ENCODE data around the gene MICALL2.
"Not testable (repeated sequence)": the region's sequence is repeated elsewhere in the genome, so short reads cannot be mapped to it uniquely, and the experiment has no call there.

The MICALL2 gene

DNA sequence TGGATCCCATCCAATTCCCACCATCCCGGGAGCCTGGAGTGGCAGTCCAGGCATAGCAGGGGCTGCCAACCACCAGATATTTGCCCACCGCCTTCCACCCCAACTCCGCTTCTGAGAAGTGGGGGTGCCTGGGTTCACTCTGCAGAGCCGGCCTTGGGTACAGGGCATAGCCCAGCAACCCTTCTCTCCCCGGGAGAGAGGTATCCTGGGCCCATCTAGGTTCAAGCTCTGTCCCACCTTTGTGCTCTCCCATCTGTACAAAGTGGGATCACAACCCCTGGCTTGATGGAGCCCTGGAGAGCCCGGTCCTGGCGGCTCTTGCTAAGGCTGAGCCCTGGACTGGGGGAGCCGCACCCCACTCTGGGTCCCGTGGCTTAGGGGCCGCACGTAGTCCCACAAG, 12.2 kb downstream of the MICALL2 start:
- no peak for DNase-seq

DNA sequence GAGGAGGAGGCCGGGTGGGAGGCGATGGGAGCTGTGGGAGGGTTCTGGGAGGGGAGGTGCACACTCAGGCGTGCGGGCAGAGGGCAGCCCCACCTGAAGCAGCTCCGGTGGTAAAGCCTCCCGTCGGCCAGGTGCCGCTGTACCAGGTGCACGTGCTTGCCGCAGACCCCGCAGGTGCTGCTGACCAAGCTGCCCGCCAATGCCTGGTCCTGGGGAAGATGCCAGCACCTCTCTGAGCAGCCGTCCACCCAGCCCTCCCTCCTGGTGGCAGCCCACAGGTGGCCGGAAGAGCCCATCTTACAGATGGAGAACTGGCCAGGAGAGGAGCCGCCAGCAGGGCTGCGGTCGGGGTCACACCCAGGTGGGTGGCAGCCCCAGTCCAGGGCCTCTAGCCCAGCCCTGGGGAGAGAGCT, 12.6 kb downstream of the MICALL2 start:
- DNase-seq: no peak

DNA sequence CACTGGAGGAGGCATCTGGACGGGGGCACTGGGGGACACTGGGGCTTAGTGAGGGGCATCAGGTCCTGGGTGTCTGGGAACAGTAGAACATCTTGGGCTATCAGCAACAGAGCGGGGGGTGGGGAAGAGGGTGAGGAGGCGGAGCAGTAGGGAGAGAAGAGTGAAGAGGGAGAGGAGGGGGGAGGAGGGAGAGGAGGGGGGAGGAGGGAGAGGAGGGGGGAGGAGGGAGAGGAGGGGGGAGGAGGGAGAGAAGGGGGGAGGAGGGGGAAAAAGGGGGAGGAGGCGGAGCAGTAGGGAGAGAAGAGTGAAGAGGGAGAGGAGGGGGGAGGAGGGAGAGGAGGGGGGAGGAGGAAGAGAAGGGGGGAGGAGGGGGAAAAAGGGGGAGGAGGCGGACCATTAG, 13.2 kb downstream of the MICALL2 start:
- not testable (repeated sequence) for DNase-seq

DNA sequence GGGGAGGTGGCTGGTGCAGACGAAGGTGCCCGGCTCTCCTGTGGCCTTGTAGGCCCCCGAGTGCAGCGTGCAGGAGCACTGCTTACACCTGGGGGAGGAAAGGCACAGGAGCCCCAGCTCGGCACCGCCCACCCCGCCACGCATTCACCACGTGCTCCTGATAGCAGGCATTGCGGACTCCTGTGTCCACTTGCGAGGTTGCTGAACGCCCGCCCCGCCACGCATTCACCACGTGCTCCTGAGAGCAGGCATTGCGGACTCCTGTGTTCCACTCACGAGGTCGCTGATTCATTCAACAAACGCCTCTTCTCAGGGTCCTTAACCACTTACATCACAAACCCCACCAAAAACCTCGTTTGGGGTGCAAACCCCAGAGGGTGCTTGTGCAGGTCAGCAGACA, 13.9 kb downstream of the MICALL2 start:
- DNase-seq: no peak

DNA sequence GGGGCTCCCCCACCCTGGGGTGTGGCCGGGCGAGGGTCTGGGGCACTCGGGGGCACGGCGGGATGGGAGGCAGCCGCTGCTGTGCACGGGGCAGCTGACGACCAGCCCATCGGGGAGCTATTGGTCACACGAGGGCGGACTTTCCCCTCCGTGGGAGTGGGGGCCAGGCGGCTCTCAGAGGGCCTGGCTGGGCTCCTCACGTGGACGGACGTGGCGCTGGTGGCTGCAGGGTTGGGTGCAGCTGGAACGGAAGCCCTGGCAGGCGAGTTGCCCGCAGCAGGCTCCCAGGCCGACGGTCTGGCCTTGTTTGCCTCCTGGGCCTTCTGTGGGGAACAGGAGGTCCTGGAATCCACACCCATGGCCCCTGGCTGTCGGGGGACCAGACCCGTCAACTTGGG, 14.3 kb downstream of the MICALL2 start:
- no peak for DNase-seq

DNA sequence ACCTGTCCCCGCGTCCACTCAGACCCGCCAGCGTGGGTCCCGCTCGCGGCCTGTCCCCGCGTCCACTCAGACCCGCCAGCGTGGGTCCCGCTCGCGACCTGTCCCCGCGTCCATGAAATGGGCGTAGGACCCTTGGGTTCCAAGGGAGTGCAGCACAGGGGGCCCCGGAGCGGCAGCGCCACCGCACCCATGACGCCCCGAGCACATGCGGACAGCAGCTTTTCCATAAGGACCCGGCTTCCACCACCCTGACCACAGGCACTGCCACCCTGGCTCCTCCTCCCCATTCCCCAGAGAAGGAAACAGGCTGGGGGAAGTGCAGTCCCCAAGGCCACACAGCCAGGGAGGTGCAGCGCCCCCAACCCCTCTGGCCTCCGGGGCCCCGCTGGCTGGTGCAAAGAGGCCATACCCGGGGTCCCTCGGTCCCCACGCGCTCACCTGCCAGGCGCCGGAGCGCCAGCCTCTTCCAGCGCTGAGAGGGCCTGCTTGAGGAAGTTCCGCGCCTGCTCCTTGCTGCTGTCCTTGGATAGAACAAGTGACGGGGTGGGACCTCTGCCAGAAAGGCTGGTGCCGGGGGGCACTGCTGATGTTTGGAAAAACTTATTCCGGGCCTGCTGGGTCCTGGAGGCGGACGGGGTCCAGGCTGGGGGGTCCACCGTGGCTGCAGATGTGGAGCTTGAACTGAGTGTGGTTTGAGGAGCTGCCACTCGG, 14.9 kb downstream of the MICALL2 start:
- no peak for DNase-seq

DNA sequence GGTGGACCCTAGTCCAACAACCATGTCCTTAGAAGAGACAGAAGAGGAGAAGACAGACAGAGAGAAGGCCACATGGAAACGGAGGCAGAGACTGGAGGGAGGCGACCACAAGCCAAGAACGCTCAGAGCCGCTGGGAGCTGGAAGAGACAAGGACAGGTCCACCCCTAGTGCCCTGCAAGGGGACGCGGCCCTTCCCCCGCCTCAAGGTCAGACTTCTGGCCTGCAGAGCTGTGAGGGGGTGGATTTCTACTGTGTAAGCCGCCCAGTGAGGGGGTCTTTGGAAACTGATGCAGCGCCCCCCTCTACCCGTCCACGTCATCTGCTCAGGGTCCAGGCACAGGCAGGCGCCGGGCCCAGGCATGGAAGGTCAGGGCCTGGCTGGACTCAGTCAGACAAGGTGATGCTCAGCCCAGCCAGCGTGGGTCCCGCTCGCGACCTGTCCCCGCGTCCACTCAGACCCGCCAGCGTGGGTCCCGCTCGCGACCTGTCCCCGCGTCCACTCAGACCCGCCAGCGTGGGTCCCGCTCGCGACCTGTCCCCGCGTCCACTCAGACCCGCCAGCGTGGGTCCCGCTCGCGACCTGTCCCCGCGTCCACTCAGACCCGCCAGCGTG, 15.6 kb downstream of the MICALL2 start:
- not testable (repeated sequence) for DNase-seq

DNA sequence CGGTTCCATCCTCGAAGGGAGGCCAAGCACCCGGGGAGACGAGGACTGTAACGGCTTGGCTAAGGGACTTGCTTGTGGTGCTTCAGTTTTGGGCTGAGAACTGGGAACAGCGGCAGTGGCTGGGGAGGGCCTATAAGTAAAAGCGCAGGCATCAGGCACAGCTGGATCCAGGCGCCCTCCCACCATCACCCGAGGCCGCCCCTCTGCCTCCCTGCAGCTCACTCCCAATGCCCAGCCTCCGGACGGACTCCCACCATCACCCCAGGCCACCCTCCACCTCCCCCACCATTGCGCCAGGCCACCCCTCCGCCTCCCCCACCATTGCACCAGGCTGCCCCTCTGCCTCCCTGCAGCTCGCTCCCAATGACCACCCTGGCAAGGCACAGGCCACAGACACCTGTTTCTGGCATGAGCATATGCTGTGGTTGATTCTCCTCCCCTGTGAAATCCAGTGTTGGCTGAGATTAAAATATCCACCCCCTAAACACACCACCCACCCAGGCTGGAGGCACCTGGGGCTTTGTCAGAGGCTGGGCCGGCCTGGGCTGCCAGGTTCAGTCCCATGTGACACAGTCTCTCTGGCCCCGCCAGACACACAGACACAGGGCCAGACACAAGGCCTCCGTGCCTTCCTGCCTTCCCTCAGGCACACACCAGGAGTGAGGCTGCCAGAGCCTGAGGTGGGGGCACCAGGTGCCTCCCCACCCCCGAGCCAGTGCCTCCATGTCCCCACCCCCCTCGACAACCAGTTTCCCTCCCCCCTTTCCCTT, 16.7 kb downstream of the MICALL2 start:
- DNase-seq: no peak

DNA sequence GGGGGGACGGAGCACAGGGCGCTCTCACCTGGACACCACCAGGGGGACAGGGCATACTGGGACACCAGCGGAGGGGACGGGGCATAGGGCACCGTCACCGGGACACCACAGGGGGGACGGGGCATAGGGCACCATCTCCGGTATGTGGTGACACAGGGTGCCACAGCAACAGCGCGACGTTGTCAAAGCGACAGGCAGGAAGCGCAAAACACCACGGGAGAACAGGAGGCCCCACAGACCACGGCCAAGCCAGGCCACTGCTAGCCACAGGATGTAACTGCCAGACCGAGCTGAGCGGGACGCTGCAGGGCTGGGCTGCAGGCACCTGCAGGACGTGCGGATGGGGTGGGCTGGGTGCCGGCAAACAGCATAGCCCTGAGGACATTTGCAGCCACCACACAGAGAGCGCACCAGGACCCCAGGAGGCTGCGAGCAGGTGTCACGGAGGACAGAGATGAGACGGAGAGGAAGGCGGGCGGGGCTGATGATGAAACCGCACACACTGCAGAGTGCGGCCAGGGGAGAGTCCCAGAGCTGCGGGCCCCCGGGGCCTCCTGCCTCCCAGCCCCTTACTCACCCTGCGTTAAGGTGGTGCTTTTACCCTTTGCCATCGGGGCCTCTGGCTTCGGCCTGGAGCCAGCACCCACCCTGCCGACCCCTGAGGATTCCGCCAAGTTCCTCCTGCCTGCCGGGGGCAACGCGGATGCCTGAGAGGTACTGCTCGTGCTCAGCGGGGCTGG, 17.5 kb downstream of the MICALL2 start:
- no peak for DNase-seq

DNA sequence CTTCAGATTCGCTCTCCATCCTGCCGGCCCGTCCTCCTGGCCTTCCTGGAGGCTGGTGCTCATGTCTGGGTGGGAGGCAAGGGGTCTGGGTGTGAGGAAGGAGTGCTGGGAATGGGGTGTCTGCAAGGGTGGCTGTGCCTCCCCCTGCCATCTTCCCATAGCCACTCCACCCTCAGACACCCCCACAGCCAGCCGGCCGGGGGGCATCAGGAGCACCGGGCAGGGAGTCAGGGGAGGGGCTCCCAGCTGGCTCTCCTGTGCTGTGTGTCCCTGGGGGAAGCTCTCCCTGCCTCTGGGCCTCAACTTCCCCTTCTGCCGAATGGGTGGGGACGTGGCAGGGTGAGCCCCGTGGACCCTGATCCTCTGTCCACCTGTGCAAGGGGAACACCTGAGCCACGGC, 18.6 kb downstream of the MICALL2 start:
- no peak for DNase-seq

DNA sequence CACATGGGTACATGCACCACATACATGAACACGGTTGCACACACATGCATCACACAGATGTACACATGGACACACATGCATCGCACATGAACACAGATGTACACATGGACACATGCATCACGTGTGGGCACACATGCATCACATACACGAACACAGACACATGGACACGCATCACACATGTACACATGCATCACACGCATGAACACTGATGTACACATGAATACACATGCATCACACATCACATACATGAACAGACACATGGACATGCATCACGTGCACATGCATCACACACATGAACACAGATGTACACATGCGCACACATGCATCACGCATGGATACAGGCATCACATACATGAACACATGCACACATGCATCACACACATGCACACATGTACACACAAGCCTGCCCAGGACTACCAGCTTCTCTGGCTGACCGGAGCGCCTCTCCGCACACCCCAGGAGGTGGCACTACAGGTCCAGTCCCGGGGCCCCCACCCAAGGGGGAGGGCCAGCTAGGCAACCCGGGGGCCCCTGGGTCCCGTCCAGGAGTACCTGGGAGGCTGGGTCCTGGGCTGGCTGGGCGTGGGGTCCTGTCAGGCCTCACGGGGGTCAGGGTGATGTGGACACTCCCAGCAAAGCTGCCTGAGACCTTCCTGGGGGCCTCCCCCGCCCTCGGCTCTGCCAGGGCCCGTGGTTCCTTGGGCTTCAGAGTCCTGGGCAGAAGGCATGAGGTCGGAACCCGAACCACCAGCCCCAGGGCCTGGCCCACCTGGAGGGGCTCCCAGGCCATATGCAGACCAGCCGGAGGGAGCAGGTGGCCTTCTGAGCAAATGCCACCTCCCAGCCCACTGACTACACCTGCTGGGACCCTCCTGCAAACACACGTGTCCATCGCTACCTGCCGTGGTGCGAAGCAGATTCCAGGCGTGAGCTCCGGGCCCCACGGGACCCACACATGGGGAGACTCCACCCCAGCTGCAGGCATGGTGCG, 19.6 kb downstream of the MICALL2 start:
- DNase-seq: no peak

DNA sequence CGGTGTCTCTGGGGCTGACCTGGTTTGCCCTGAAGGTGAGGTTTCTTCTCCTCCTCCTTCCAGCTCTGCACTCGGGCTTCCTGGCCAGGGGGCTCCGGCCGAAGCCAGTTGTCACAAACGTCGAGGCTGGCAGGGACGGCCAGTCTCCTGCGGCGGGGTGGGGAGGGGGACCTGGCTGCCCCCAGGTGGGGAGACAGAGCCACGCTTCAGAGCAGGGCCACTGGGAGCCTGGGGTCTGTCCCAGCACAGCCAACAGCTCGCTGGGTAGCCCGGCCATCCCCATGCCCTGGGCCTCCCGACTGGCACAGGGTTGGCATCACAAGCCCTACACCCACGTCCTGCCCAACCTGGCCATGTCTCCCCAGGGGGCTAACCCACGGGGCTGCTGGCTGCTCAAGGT, 20.4 kb downstream of the MICALL2 start:
- DNase-seq: no peak

DNA sequence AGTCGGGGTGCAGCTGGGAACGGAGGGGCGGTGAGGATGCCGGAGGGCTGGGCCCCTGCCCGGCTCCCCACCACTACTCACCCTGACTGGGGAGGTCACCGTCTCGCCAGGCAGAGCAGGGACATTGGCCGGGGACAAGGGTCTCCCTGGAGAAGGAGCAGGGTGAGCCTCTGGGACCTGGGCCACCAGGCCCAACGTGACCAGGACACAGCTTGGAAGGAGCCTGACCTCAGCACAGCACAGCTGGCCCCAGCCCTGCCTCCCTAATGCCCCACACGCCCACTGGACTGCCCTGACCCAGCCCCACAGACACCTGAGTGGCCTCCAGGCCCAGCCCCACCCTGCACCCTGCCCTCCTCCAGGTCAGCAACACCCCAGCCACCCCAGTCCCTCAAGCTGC, 21.1 kb downstream of the MICALL2 start:
- DNase-seq: no peak

DNA sequence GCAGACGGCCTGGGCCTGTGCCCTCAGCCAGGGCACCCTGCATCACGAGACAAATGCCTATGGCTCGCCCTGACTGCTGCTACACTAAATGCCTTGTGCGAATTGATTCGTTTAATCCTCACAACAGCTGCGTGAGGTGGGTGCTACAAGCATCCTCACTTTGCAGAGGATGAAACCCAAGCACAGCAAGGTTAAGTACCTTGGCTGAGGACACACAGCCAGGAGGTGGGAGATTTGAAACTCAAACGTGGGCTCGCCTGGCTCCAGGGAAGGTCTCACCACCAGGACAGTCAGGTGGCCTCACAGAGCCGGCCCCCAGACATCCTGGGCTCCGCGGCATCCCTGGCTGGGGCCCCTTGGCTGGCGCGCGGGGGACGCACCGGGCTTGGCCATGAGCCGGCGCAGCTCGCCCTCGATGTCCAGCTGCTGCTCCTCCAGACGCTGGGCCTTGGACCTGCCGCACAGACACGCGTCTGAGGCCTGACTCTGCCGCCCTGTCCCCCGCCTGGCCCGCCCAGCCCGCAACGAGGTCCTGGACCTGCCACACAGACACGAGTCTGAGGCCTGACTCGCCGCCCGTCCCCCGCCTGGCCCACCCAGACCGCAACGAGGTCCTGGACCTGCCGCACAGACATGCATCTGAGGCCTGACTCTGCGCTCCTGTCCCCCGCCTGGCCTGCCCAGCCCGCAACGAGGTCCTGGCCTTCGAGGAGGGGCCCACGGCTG, 22.0 kb downstream of the MICALL2 start:
- no peak for DNase-seq

DNA sequence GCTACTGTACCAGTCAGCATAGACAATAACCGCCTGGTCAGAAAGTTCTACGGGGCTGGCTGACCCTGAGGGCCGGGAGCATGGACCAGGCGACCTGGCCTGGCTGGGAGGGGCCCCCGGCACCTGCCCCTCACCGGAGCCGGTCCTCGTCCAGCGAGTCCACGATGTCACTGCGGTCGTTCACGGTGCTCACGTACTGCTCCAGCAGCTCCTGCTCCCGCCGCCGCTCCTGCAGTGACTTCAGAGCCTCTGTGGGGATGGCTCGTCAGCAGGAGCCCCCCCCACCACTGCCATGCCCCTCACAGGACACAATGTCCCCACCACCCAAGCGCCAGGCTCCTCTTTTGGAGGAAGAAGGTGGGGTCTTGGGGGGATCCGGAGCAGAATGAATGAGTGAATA, 22.7 kb downstream of the MICALL2 start:
- no peak for DNase-seq

DNA sequence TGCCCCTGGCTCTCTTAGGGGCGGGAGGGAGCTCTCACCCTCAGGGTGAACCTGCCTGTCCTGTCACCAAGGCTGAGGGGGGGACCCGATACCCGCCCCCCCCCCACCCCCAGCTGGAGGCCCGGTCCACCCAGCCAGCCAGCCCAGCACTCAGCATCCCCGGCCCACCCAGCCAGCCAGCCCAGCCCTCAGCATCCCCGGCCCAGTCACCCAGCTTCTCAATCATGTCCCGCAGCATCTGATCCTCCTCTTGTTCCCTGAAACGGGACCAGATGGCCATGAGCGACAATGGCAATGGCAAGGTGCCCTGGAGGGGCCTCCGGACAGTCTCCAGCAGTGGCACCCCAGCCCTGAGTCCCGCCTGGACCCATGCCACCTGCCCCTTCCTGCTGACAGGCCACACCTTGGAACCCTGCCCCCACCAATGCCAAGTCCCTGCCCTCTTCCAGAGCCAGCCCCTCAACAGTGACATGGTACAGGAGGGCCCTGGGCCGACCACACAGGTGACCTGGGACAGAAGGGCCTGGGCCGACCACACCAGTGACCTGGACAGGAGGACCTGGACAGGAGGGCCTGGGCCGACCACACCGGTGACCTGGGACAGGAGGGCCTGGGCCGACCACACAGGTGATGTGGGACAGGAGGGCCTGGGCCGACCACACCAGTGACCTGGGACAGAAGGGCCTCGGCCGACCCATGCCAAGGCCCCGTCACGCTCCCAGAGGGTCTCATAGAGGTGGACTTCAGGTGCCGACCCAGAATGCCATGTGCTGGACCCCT, 24.2 kb downstream of the MICALL2 start:
- DNase-seq: no peak

DNA sequence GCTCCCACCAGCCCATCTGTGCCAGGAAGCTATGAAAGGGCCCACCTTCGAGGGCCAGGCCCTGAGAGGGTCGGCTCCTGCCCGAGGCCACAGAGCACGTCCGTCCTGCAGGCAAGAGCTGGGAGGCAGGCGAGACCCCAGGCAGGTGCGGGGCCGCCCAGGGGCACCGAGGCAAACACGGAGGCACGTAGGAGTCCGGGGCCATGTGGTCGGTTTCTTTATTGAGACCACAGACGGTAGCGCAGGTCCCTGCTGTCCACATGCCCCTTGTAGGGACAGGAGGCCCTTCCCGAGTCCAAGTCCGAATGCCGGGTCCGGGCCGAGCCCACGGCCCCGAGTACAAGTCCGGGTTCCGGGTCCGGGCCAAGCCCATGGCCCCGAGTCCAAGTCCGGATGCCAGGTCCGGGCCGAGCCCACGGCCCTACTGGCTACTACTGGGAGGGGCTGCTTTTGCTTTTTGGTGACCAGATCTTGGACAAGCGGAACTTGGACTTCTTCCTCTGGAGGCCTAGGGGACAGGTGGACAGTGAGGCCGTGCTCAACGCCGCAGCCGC, 25.0 kb downstream of the MICALL2 start:
- DNase-seq: no peak

DNA sequence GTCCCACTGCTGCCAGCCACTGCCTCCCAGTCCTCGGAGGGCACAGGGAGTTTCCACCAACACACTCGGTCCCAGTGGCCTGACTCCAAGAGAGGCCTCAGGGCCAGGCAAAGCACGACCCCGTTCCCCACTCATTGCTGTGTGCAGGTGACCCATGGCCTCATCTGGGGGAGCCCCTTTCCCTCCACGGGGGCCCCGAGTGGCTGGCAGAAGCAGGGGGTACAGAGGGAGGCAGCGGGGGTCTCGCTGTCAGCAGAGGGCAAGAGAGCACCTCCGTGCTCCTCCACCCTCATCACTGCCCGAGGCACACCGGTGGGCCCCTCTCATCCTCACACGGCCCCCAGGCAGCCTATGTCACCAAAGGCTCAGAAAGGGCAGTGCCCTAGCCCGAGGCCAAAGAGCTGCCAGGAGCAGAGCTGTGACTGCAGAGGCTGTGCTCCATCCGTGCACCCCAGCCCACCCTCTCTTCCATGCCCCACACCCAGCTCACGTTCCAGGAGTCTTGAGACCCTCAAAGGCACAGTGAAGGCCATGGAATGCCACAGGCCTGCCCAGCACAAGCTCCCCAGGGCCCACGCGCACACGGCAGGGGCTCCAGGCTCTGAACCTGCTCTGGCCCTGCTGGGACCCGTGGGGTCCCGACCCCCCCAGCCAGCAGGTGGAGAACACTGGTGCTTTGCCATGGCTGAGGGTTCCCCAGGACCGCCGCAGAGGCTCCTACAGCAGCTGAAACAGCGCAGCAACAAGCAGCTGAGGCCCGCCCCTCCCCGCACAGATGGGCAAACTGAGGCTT, 25.9 kb downstream of the MICALL2 start:
- no peak for DNase-seq

DNA sequence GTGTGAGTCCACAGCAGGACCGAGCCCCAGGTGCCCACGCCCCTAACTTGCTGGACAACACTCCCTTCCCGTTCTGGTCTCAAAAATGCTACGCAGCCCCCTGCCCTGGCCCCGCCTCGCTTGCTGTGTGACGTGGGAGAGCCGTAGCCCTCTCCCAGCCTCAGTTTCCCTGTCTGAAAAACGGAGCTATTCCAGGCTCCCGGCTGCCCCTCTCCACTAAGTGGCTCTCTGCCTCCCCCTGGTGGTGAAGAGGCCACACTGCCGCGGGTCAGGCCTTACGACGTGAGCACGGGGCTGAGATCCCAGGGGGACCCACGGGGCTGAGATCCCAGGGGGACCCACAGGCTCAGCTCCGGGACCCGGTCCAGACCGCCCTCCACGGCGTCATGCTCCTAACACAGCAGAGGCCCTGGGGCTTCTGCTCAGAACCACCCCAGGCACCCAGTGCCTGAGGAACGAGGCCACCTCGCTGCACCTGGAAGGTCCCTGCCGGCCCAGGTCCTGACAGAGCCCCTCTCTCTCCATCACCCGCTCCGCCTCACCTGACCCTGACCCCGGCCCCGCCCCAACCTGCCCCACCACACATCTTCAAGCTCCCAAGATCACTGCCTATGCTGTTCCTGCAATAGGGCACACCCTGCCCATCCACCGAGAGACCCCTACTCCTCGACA, 26.7 kb downstream of the MICALL2 start:
- DNase-seq: peak; percentile 71
